Stimulated activated naive CD4-positive, alpha-beta T cell treated with Interleukin-2 at 50 U/mL for 16 hours (primary cell): Measurements from ENCODE around the gene FAM240B.

Experiments
- DNase-seq: peaks from one replicate; lab custom pipeline; 2025; lab: John Stamatoyannopoulos, UW

The FAM240B gene

GRCh38 chr9:38668791-38669466 lies 51.0 kb downstream of the FAM240B start:
- DNase-seq, result no peak

DNA sequence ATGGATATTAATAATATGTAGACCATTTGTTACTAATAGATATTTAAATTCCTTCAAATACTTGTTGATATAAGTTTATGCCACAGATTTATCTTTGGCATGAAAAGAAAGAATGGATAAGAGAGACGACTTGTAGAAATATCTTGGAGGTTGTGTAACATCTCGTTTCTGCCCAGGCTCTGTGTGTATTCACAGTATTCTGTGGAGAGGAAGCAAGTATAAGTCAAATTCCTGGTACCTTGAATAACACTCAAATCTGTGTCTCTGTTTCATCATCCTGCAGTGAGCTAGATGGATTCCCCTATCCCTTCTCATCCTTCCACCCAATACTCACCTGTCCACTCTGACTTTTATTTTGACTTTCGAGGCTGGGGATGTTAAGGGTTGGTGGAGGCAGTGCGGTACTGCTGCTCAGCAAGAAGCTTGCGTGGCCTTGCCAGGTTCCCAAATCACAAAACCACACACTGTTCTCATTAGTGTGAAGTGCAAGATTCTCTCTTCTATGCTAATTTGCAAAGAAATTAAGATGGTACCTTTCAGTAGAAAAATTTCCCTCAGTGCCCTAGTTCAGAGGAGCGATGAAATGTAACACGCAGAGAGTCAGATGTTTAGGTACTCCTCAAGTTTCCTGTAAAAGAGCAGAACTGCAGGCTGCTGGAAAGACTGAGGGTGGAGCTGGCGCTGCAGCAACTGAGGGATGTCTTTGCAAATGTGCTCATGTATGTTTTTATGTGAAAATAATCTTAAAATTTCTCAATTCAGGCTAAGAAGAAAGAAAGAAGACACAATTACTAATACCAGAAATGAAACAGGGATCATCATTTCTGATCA lies 57.0 kb downstream of the FAM240B start:
- DNase-seq, result no peak

DNA sequence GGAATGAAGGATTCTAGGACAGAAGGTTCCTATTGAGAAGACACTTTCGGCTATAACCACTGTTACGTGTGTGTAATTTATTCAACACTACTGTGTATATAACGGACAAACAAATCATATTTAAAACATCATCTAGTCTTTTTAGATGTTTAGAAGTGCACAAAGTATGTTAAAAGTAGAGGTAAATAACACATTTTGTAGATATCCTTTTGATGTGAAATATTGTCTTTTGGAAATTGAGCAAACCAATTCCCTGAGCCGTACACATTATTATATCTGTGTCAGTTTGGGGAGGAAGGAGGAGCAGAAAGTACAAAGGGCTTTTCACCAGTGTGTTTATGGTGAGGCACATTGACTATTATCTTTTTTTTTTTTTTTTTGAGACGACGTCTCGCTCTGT lies 60.4 kb downstream of the FAM240B start:
- no peak for DNase-seq

GRCh38 chr9:38656896-38657295 lies 63.0 kb downstream of the FAM240B start:
- no peak for DNase-seq

GRCh38 chr9:38652486-38652885 lies 67.4 kb downstream of the FAM240B start:
- no peak for DNase-seq

DNA sequence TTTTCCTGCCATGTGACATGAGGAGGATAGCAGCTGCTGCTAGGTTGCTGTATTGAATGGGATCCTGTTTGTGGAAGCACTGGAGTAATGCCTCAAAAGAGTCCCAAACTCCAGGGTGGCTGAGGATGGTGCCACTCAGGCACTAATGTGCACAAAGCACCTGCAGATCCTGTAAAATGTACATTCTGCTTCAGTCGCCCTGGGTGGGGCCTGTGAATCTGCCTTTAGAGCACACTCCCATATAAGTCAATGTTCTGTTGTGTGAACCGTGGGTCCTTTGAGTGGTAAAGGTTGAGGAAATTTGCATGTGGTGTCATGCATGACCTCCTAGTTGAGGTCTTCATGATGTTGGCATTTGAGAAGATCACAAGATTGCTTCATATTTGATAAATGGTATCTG lies 67.9 kb downstream of the FAM240B start:
- DNase-seq, result no peak

DNA sequence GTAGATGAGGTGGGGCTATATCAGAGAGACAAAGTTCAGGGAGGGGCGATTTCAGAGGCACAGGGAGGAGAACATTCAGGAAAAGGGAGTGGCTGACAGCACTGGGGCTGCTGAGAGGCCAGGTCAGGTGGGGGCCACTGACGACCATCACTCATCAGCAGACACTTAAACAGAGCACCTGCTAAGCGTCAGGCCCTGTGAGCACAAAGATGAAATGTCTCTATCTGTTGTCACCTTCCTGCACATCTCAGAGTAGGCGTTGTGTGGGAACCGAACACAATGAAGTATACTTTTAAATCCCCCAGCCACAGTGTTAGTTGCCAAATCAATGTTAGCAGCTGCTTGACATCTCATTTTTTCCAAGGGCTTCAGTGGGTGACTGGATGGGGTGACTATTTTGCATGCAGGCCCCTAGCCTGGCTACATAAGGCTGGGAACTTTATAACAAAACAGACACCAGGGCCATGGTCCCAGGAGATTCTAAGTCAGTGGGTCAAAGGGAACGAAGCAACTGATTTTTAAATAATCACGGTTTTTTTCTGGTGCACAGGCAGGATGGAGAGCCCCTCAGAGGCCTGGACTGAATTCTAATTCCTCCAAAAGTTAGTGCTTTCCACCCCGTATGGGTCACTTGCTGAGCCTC lies 68.4 kb downstream of the FAM240B start:
- DNase-seq, result no peak

- DNase-seq, result no peak
These were observed 69.4 kb downstream of the FAM240B start for GRCh38 chr9:38650564-38650963.

DNA sequence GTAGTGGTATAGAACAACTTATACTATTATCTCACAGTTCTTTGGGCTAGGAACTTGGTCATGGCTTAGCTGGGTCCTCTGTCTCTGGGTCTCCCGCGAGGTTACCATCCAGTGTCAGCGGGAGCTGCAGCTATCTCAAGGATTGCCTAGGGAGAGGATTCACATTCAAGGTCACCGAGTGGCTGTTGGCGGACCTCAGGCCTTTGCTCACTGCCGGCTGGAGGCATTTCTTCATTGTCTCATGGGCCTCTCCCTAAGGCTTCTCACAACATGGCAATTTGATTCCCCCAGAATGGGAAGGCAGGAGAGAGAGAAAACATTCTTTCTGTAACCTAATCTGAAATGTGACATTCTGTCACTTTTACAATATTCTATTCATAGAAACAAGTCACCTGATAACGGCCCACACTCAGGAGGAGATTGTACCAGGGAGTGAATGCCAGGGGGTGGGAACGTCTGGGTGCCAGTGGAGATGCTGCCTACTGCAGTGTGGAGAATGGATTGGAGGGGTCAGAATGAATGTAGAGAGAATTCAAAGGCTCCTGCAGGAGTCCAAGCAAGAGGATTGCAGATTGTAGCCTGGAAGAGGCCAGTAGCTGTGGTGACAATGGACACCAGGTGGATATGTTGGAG lies 70.1 kb downstream of the FAM240B start:
- DNase-seq, result no peak

- DNase-seq, result no peak
These were observed 75.3 kb downstream of the FAM240B start for GRCh38 chr9:38644601-38645000.
